SK-N-SH treated with all-trans-retinoic acid at 6 μM for 48 hours (cell line): ENCODE measurements around the gene RIN3.

Experiments used
- ATAC-seq: fragments of 200-7000 bp; cut with Tn5 transposase; 3 replicates; pipeline ENCODE4 v1.9.1; 2020; ENCODE audit warnings: mild to moderate bottlenecking, moderate library complexity
- BACH2 ChIP-seq: fragments of 250-450 bp; sonication (Bioruptor Pico); IDR thresholded peaks from 2 replicates; pipeline ENCODE4 v1.9.0; 2021; ENCODE audit warnings: mild to moderate bottlenecking, borderline replicate concordance
- CREB5 ChIP-seq: fragments of 250-450 bp; sonication (Bioruptor Pico); IDR thresholded peaks from 2 replicates; pipeline ENCODE4 v1.5.1; 2020; ENCODE audit warnings: low read depth, mild to moderate bottlenecking, moderate library complexity
- CSDC2 ChIP-seq: fragments of 250-450 bp; sonication (Bioruptor Pico); IDR thresholded peaks from 2 replicates; pipeline ENCODE4 v1.5.0; 2020; ENCODE audit warnings: mild to moderate bottlenecking, moderate library complexity
- CSRNP3 ChIP-seq: fragments of 250-450 bp; sonication (Bioruptor Pico); IDR thresholded peaks from 2 replicates; pipeline ENCODE4 v1.5.1; 2021; ENCODE audit warnings: mild to moderate bottlenecking, moderate library complexity
- ESRRG ChIP-seq: fragments of 250-450 bp; sonication (Bioruptor Pico); IDR thresholded peaks from 2 replicates; pipeline ENCODE4 v1.6.1; 2021; ENCODE audit warnings: mild to moderate bottlenecking
- GLIS3 ChIP-seq: fragments of 250-450 bp; sonication (Bioruptor Pico); IDR thresholded peaks from 2 replicates; pipeline ENCODE4 v1.5.0; 2020; ENCODE audit warnings: mild to moderate bottlenecking, moderate library complexity
- ISL1 ChIP-seq: fragments of 250-450 bp; sonication (Bioruptor Pico); IDR thresholded peaks from 2 replicates; pipeline ENCODE4 v2.1.2; 2022; ENCODE audit warnings: mild to moderate bottlenecking, moderate library complexity
- OSR1 ChIP-seq: fragments of 250-450 bp; sonication (Bioruptor Pico); IDR thresholded peaks from 2 replicates; pipeline ENCODE4 v1.8.0; 2022; ENCODE audit warnings: moderate library complexity, mild to moderate bottlenecking, inconsistent platforms
- PATZ1 ChIP-seq: fragments of 250-450 bp; sonication (Bioruptor Pico); IDR thresholded peaks from 2 replicates; pipeline ENCODE4 v1.8.0; 2020; ENCODE audit warnings: mild to moderate bottlenecking, moderate library complexity, borderline replicate concordance
- POU6F1 ChIP-seq: fragments of 250-450 bp; sonication (Bioruptor Pico); IDR thresholded peaks from 2 replicates; pipeline ENCODE4 v1.8.0; 2021; ENCODE audit warnings: low read depth, mild to moderate bottlenecking, moderate library complexity, borderline replicate concordance
- PPARA ChIP-seq: fragments of 250-450 bp; sonication (Bioruptor Pico); IDR thresholded peaks from 2 replicates; pipeline ENCODE4 v1.5.0; 2020; ENCODE audit warnings: mild to moderate bottlenecking, borderline replicate concordance
- RARB ChIP-seq: fragments of 250-450 bp; sonication (Bioruptor Pico); IDR thresholded peaks from 2 replicates; pipeline ENCODE4 v1.8.0; 2021; ENCODE audit warnings: mild to moderate bottlenecking, moderate library complexity
- TCF4 ChIP-seq: fragments of 250-450 bp; sonication (Bioruptor Pico); IDR thresholded peaks from 2 replicates; pipeline ENCODE4 v1.8.0; 2021; ENCODE audit warnings: mild to moderate bottlenecking, moderate library complexity, borderline replicate concordance
- TOX ChIP-seq: fragments of 250-450 bp; sonication (Bioruptor Pico); IDR thresholded peaks from 2 replicates; pipeline ENCODE4 v1.8.0; 2021; ENCODE audit warnings: mild to moderate bottlenecking, moderate library complexity, borderline replicate concordance
- ZC3H10 ChIP-seq: fragments of 250-450 bp; sonication (Bioruptor Pico); IDR thresholded peaks from 2 replicates; pipeline ENCODE4 v1.5.1; 2021; ENCODE audit warnings: mild to moderate bottlenecking, moderate library complexity
- ZFP3 ChIP-seq: fragments of 250-450 bp; sonication (Bioruptor Pico); IDR thresholded peaks from 2 replicates; pipeline ENCODE4 v1.5.0; 2020; ENCODE audit warnings: mild to moderate bottlenecking, moderate library complexity
- ZFP30 ChIP-seq: fragments of 450-650 bp; formaldehyde crosslinking; IDR thresholded peaks from 2 replicates; pipeline ENCODE4 v1.5.0; 2022; ENCODE audit warnings: mild to moderate bottlenecking, moderate library complexity
- ZNF565 ChIP-seq: fragments of 450-650 bp; formaldehyde crosslinking; conservative IDR thresholded peaks from 2 replicates; pipeline ENCODE4 v1.5.0; 2020; ENCODE audit warnings: low read depth, mild to moderate bottlenecking, moderate library complexity
- ZNF70 ChIP-seq: fragments of 450-650 bp; formaldehyde crosslinking; IDR thresholded peaks from 2 replicates; pipeline ENCODE4 v1.5.0; 2020; ENCODE audit warnings: mild to moderate bottlenecking, moderate library complexity
- ZNF8 ChIP-seq: fragments of 450-650 bp; formaldehyde crosslinking; IDR thresholded peaks from 2 replicates; pipeline ENCODE4 v1.5.0; 2020; ENCODE audit warnings: mild to moderate bottlenecking, moderate library complexity

Gene RIN3

GRCh38 chr14:92675976-92676375, 162.4 kb downstream of the RIN3 start:
- ATAC-seq, result no peak
- TF ChIP-seq ZFP30 (no peak), CREB5 (no peak), OSR1 (CRISPR knock-in tag) (no peak), PPARA (CRISPR knock-in tag) (no peak), GLIS3 (no peak), RARB (CRISPR knock-in tag) (no peak)

GRCh38 chr14:92676403-92677086, 163.0 kb downstream of the RIN3 start:
- no peak for ATAC-seq
- TF ChIP-seq POU6F1, result no peak
- no peak for TF ChIP-seq ZFP30
- peak; percentile 89 for TF ChIP-seq ZFP3
- no peak for TF ChIP-seq CSRNP3

GRCh38 chr14:92677087-92677668, 163.6 kb downstream of the RIN3 start:
- TF ChIP-seq ZNF565 (CRISPR knock-in tag) (no peak), OSR1 (CRISPR knock-in tag) (no peak), ZC3H10 (CRISPR knock-in tag) (no peak), ISL1 (CRISPR knock-in tag) (no peak), BACH2 (CRISPR knock-in tag) (no peak), ZFP3 (no peak), TOX (CRISPR knock-in tag) (no peak), TCF4 (CRISPR knock-in tag) (no peak), GLIS3 (no peak), ESRRG (CRISPR knock-in tag) (no peak), CSDC2 (no peak), CSRNP3 (no peak)
- ATAC-seq, result no peak

GRCh38 chr14:92677955-92678354, 164.4 kb downstream of the RIN3 start:
- no peak for ATAC-seq
- no peak for TF ChIP-seq ZNF8 (CRISPR knock-in tag)
- TF ChIP-seq ZC3H10 (CRISPR knock-in tag), result no peak
- no peak for TF ChIP-seq TCF4 (CRISPR knock-in tag)
- TF ChIP-seq CSDC2, result no peak
- no peak for TF ChIP-seq ISL1 (CRISPR knock-in tag)
- no peak for TF ChIP-seq PATZ1 (CRISPR knock-in tag)
- TF ChIP-seq ESRRG (CRISPR knock-in tag), result no peak
- TF ChIP-seq PPARA (CRISPR knock-in tag), result no peak
- TF ChIP-seq ZNF70 (CRISPR knock-in tag), result no peak
